ENCODE results near the gene HMGXB4. TPM values are rescaled to one million over a fixed set of nuclear protein-coding genes. Genes with fewer than 3 reads are reported as not detected.
A peak's percentile ranks its signal among the peaks of the same experiment; 100 is the strongest.

HMGXB4 gene
- total and polyA plus RNA-seq, 2 of the 13 experiments (the other 11 are each of a cell fraction or from before 2014, with no cell fraction given) = 13.9 to 16.3 TPM

DNA sequence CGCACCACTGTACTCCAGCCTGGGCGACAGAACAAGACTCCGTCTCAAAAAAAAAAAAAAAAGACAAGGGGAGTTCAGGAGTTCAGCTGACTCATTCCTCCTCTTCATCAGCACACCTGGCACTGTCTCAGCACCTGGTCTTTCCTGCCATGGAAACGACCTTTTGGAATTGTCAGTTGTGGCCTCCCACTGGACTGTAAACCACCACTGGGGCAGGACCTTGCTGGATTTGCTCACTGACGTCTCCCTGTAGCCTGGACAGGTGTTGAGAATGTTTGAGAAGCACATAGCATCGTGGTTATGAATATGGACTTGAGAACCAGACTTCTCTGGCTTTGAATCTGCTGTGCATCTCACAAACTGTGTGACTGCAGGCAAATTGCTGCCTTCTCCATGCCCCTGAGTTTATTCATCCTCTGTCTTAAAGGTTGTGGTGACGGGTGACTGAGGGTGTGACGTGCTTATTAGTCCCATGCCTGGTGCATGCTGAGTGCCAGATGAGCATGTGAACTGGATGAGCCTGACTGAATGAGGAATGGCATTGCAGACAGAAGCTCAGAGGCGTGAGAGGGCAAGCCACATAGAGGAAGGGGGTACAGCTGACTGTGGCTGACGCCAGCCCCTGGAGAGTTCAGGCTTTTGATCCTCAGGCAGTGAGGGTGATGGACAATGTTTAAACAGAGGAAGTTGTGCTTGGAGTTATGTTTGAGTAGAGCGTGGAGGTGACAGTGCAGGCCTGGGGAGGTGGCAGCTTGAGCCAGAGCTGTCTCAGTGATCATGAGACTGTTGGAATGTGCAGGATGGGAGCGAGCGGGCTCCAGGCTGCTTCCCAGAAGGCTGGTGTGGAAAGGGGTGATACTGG lies 55.1 kb downstream of the HMGXB4 start (continued):
- TF ChIP-seq, protein P1, sequence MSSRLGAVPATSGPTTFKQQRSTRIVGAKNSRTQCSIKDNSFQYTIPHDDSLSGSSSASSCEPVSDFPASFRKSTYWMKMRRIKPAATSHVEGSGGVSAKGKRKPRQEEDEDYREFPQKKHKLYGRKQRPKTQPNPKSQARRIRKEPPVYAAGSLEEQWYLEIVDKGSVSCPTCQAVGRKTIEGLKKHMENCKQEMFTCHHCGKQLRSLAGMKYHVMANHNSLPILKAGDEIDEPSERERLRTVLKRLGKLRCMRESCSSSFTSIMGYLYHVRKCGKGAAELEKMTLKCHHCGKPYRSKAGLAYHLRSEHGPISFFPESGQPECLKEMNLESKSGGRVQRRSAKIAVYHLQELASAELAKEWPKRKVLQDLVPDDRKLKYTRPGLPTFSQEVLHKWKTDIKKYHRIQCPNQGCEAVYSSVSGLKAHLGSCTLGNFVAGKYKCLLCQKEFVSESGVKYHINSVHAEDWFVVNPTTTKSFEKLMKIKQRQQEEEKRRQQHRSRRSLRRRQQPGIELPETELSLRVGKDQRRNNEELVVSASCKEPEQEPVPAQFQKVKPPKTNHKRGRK (CRISPR knock-in tag; IDR thresholded peaks at IDR 0.05) = no peak
- TF ChIP-seq RFXANK (CRISPR knock-in tag; IDR thresholded peaks at IDR 0.05) (peak; percentile 54; the same call in 1 of the 2 replicates), KLF9 (CRISPR knock-in tag; IDR thresholded peaks at IDR 0.05; ENCODE audit: low read depth) (no peak), PHF20 (CRISPR knock-in tag; IDR thresholded peaks at IDR 0.05) (0 out of 2 replicates have a peak, but pooled peaks have one; percentile 27), SMARCC2 (IDR thresholded peaks at IDR 0.05) (no peak), ZNF557 (CRISPR knock-in tag; IDR thresholded peaks at IDR 0.05) (no peak), CCDC6 (CRISPR knock-in tag; IDR thresholded peaks at IDR 0.05) (no peak), EHMT2 (IDR thresholded peaks at IDR 0.05; ENCODE audit: borderline replicate concordance, low read depth, low read length) (no peak), SP2 (CRISPR knock-in tag; IDR thresholded peaks at IDR 0.05) (no peak), JUND (CRISPR knock-in tag; IDR thresholded peaks at IDR 0.05) (no peak), ZNF33A (CRISPR knock-in tag; IDR thresholded peaks at IDR 0.05; ENCODE audit: borderline replicate concordance) (no peak), ZFP36 (IDR thresholded peaks at IDR 0.05; ENCODE audit: borderline replicate concordance, low read depth, low read length, partially characterized antibody) (no peak), ZNF589 (CRISPR knock-in tag; conservative IDR thresholded peaks at IDR 0.05) (no peak; the same call in 1 of the 2 replicates), NFRKB (IDR thresholded peaks at IDR 0.05) (no peak)
- TF ChIP-seq, protein P2, sequence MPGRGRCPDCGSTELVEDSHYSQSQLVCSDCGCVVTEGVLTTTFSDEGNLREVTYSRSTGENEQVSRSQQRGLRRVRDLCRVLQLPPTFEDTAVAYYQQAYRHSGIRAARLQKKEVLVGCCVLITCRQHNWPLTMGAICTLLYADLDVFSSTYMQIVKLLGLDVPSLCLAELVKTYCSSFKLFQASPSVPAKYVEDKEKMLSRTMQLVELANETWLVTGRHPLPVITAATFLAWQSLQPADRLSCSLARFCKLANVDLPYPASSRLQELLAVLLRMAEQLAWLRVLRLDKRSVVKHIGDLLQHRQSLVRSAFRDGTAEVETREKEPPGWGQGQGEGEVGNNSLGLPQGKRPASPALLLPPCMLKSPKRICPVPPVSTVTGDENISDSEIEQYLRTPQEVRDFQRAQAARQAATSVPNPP (CRISPR knock-in tag; IDR thresholded peaks at IDR 0.05) = no peak
- TF ChIP-seq, protein P3, sequence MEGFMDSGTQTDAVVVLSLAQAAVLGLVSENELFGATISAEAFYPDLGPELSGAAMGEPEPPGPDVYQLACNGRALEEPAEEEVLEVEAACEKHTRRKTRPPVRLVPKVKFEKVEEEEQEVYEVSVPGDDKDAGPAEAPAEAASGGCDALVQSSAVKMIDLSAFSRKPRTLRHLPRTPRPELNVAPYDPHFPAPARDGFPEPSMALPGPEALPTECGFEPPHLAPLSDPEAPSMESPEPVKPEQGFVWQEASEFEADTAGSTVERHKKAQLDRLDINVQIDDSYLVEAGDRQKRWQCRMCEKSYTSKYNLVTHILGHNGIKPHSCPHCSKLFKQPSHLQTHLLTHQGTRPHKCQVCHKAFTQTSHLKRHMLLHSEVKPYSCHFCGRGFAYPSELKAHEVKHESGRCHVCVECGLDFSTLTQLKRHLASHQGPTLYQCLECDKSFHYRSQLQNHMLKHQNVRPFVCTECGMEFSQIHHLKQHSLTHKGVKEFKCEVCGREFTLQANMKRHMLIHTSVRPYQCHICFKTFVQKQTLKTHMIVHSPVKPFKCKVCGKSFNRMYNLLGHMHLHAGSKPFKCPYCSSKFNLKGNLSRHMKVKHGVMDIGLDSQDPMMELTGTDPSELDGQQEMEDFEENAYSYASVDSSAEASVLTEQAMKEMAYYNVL (CRISPR knock-in tag; IDR thresholded peaks at IDR 0.05; ENCODE audit: borderline replicate concordance) = no peak
- TF ChIP-seq, protein P4, sequence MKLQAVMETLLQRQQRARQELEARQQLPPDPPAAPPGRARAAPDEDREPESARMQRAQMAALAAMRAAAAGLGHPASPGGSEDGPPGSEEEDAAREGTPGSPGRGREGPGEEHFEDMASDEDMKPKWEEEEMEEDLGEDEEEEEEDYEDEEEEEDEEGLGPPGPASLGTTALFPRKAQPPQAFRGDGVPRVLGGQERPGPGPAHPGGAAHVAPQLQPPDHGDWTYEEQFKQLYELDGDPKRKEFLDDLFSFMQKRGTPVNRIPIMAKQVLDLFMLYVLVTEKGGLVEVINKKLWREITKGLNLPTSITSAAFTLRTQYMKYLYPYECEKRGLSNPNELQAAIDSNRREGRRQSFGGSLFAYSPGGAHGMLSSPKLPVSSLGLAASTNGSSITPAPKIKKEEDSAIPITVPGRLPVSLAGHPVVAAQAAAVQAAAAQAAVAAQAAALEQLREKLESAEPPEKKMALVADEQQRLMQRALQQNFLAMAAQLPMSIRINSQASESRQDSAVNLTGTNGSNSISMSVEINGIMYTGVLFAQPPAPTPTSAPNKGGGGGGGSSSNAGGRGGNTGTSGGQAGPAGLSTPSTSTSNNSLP (IDR thresholded peaks at IDR 0.05; ENCODE audit: low read depth, low read length) = no peak
- TF ChIP-seq, protein P5, sequence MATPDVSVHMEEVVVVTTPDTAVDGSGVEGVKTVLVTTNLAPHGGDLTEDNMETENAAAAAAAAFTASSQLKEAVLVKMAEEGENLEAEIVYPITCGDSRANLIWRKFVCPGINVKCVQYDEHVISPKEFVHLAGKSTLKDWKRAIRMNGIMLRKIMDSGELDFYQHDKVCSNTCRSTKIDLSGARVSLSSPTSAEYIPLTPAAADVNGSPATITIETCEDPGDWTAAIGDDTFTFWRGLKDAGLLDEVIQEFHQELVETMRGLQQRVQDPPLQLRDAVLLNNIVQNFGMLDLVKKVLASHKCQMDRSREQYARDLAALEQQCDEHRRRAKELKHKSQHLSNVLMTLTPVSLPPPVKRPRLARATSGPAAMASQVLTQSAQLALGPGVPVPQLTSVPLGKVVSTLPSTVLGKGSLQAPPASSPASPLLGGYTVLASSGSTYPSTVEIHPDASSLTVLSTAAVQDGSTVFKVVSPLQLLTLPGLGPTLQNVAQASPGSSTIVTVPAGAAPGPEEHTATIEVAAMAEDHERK (CRISPR knock-in tag; IDR thresholded peaks at IDR 0.05; ENCODE audit: low read depth) = no peak

Data from HepG2 (cell line).